GM18499 (cell line): ENCODE measurements around the gene EML4.
A peak's percentile ranks its signal among the peaks of the same experiment; 100 is the strongest.

Experiments
- ATAC-seq: cut with Tn5 transposase; IDR thresholded peaks from one replicate; pipeline ENCODE4 v1.9.1; 2021; ENCODE audit warnings: moderate number of reproducible peaks; ENCODE audit not compliant: insufficient read depth, unreplicated experiment

Gene EML4

DNA sequence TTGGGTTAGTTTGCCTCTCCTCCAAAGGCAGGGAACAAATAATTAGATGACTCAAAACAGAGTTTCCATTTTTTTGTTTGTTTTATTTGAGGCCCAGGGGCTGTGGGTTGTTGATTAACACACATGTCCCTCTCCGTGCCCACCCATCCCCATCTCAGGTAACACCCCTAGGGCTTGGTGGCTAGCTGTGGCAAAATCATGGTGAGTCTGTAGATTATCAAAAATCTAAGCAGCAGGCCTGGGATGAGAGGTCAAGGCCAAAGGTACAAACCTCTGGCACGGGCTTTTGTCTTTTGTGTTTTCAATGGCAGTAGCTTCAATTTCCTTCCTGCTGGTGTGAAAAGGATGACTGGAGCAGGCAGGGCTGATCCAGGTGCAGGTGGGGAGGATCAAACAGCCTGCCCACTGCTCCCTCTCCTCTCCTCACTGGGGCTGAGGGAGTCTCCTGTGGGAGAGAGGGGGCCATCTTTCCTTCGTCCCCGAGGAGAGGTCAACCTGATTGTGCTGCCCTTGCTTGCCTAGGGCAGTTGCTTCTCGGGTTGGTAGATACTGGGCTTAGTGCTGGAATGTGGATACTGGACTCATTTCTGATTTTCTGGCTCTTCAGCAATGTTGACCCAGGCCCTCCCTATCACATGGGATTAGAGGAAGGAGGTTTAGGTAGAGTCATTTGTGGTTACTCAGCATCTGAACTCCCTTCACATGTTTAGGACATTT is 31.9 kb upstream of the EML4 start:
- no peak for ATAC-seq

DNA sequence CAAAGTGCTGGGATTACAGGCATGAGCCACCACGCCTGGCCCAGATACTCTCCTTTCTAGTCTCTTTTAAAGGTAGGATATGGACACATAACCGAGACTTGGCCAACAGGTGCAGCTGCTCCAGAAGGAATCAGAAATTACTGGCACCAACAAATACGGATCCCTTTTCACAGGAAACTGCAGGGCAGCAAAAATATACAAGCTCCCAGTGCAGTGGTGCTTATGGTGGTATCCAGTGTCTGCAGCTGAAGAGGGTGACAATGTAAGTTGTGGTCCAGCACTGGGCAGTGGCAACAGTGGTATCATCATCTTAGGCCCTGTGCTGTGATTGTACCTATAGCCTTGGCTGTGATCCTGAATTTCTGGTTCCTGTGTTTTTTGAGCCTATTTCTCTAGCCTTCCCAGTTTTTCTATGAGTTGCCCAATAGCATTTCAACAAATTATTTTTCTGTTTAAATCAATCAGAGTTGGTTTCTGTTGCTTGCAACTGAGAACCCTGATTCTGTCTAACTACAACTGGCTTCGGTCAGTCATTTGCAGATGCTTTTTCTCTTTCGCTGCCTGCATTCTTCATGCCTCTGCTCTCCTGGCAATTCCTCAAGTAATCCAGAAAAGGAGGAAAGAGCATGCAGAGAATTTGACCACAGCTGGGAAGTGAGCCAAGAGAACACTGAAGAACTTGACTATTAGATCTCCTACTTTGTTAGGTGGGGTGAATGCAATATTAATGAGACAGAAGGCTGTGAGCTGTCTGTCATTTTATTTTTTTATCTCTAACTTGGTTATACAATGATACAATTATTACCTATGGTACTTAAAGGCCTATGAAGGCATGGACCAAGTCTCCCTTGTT is 30.8 kb upstream of the EML4 start:
- no peak for ATAC-seq

DNA sequence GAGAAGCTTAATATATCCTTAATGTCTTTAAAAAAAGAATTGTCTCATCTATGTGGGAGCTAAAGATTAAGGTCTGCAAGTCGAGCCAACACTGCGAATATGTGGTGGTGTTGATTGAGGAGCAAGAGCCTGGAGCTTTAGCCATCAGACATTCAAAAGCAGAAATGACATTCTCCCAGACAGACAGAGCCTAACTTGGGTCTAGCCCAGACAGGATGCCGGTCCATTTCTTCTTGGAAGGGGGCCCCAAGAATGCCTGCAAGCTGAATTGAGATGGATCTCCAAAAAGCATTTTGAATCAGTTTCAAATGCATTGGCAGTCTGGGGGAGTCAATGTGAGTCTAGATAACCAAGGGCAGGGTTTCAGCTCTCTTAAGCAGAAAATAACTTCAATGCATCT is 30.1 kb upstream of the EML4 start:
- no peak for ATAC-seq

DNA sequence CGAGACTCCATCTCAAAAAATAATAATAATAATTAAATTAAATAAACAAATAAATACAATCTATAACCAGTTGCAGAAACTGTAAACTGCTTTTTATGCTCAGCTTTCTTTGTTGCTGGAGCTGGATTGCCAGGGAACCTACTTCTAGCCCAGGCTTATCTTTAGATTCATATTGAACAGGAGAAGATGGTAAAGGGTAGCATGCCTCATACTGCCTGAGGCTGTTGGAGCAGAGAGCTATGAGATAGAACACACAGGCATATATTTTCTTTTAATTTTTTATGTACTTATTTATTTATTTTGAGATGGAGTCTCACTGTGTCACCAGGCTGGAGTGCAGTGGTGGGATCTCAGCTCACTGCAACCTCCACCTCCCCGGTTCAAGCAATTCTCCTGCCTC is 28.7 kb upstream of the EML4 start:
- ATAC-seq, result no peak

DNA sequence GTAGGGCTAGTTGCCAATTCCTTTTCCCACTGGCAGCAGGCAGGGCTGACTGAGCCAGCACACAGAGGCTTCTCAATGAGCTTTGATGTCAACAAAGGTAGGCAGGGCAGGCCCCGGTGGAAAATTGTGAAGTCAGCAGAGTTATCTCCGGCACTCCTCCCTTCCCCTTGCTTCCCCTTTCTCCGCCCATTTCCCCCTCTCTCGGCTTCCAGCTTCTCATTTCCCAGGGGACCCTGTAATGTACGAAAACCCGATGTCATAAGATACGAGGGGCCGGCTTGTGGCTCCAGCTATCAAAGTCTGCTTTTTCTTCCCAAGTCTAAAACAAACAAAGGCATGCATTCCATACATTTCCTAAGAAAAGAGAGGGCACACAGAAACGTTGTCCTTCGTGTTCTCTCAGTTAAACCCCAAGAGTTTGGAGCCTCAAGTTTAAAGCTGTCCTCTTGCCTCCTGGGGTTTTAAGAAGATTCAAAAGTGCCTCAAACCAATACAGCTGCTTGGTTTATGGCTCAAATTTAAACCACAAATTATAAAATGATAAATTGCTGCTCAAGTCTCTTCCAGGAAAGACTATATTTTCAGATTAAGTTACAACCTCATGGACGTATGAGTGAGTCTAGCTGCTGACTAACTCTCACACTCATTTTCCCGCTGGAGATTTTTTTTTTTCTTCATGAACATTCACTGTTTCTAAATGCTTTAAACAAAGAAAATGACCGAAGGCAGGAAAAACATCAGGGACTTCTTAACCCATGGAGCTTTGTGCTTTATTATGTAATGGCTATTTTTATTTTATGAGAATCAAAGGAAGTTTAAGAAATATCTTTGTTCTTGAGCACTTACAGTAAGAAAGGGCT is 27.2 kb upstream of the EML4 start:
- no peak for ATAC-seq

DNA sequence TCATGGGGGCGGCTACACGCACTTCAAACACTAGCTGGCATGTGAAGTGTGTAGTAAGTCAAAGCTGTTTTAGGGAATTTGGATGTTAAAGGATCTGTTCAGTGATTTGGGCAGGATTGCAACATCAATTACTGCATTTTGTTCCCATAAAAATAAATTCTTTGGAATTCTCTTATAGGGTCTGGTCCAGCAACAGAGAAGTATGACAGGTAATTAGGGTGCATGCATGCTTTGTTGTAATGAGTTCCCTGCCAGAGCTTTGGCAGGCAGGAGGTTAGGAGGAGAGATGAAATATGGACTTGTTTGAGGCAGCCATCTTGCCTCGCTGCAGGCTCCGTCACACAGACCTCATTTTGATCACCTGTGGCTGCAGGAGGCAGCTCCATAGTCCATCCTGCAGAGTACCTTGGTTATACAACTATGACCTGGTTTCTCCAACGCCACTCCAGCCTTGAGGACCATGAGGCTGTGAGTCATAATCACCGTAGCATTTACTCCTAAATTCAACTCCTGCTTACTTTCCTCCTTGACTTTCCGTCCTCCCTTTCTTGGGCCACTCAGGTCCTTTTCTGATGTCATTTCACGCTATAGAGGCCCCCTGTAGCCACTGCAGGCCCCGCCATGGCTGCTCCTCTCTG is 26.5 kb upstream of the EML4 start:
- no peak for ATAC-seq

DNA sequence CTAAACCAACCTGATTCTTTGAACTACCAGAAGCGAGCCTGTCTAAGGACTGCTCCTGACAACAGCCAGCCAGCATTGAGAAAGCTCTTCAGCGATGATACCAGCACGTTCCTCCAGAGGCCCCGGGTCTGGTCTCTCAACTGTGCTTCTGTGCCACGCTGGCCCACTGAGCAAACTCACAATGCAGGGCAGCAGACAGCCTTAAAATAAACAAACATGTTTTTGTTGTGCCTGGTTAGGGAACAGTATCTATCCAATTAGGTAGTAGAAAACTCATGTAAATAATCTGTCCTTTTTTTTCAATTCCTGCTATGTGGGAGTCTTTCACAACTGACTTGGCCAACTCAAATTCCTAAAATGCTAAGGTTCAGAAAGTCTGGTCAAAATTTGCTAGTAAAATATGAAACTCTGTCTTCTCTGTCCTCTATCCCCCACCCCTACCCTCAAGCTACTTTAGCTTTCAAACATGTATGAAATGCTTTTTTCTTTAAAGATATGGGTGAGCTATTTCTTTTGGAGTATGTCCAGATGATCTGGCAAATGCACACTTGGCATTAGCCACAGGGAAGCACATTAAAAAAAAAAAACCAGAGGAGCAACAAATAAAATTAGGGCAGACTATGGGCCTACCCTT is 21.4 kb upstream of the EML4 start:
- ATAC-seq, result no peak

DNA sequence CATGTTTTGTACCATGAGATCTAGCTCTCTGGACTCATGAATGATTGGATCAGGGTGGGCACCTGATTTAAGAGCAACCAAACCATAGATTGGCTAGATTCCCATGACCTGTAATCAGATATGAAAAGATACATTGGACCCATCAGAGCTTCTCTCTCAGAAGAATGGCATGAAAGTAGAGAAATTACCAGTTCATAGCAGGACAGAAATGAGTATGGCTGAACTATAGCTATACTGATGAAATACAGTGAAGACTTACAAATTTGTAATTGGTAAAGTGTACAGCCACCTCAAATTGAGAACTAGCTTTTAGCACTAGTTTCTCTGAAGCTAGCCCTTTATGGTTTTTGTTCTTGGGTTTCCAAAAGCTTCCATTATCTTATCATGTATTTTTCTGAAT is 19.0 kb upstream of the EML4 start:
- ATAC-seq, result no peak

DNA sequence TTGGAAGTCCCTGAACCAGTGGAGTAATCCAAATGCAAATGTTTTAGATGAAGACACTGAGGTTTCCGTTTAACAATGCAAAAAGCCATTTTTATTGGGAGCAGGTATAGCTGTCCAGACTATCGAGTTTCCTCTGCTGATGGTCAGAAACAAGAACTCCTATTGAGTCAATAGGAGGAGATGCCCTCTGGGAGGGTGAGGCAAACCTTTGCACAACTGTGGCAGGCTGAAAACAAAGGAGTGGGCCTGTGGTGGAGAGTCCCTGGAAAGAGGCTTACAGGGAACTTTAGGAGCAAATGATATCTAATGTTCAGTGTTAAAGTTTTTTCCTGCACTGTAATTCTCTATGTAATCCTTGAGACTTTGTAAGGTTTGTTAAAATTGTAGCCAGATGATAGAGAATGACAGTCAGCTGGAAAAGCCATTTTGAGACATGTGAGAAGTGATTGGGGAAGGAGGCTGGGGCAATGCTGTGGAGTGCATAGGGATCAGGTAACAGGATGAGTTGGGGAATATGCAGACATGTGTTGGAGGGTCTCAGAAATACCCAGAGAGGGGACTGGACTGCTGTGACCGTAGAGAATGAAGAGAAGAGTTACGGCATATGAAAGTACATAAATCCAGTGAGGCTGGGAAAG is 15.1 kb upstream of the EML4 start:
- no peak for ATAC-seq

DNA sequence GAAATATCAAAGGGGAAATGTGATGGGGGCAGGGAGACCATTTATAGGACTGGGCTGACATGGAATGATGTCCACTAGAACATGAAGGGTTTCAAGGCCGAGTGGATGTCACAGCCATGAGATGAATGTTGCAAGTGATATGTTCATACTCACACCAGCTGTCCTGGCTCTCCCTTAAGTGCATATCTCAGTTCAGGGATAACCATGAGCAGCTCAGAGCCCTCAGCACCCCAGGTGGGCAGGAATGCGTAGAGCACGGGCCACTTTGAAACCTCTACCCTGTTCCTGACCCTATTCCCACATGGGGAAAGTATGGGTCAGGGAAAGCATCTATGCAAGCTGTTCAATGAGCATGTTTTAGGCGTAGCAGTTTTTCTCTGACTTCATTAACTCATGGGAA is 12.4 kb upstream of the EML4 start:
- no peak for ATAC-seq

DNA sequence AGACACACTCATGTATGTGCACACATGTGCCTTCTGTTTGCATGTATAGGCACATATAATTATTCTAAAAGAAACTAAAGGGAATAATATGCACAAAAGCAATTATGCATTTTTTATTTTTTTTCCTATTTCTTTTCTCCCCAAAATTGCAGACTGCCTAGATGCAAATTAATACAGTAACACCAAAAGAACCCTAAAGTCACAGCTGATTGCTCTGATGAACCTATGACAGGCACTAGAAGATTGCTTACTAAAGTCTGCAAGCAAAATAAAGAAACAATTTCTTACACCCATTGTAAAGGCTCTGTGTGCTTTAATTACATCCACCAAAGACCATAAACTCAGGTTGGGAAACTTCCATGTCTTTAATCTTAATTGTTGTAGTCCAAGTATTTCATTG is 7.7 kb upstream of the EML4 start:
- no peak for ATAC-seq

DNA sequence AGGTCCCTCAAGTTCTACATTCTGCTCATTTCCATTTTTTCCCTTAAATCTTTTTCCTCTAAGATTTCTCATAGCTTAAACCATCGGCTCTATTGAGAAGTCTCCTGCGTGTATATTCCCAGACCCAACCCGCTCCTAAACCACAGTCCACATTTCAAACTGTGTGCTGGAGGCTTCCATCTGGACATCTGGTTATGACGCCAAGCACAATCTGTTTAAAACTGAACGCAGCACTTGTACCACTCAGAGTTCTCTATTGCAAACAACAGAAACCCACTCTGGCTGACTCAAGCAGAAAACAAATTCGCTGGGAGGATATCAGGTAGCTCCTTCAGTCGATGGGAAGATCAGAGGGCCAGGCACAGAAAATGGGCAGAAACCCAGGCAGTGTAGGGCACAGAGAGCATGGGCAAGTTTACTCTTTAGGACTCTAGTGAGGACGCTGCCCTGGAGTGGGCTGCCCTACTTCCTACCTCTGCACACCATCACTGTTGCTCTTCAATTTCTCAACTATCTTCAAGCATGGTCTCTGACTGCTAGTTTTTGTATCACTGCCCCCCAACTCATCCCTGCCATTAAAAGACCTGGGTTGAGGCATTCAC is 5.6 kb upstream of the EML4 start:
- no peak for ATAC-seq

DNA sequence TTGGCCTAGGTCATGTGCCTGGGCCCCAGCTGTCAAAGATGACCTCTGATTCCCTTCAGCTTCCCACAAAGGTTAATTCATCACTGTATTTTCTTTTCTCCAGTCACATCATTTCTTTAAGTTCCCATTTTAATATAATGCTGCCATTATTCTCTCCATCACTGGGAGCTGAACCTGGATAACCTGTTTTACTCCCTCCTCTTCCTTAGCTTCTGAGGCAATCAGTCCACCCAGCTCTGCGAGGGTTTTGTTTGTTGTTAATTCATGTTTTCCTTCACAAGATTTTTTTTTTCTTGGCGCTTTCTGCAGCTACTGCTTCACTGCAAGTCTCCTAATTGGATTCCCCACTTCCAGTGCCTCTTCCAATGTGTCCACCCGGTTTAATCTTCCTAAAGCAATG is 5.1 kb upstream of the EML4 start:
- ATAC-seq, result no peak

DNA sequence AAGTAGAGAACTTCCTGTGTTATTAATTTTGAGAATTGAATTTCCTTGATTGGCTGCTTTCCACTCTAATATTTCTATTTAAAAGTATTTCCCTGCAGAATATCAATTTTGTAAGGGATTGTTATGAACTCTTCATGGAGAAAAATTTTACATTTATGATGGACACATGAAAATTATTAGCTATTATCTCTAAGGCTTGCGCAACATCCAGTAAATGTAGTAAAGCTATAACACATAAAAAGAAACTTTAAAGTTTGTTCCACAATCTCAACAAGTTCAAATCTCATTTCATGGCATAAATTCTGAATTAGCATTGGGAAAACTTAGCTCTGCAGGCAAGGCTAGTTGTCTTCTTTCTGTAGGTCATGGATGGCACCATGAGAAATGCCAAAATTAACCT is 4.2 kb upstream of the EML4 start:
- ATAC-seq, result no peak

DNA sequence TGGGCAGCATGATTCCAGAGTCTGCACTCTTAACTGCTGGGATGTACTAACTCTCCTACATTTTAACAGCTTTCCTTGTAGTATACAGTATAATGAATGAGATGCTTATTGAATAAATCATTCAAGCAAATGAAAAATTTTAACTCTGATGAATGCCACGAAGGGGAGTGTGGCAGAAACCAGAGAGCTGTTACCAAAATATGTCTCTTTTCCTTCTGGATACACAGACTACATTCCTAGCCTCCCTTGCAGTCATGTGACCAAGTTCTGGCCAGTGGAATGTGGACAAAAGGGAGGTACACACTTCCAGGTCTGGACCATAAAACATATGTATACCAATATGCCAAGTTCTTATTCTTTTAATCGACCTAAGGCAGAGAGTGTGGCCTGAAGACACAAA is 1.7 kb upstream of the EML4 start:
- no peak for ATAC-seq

DNA sequence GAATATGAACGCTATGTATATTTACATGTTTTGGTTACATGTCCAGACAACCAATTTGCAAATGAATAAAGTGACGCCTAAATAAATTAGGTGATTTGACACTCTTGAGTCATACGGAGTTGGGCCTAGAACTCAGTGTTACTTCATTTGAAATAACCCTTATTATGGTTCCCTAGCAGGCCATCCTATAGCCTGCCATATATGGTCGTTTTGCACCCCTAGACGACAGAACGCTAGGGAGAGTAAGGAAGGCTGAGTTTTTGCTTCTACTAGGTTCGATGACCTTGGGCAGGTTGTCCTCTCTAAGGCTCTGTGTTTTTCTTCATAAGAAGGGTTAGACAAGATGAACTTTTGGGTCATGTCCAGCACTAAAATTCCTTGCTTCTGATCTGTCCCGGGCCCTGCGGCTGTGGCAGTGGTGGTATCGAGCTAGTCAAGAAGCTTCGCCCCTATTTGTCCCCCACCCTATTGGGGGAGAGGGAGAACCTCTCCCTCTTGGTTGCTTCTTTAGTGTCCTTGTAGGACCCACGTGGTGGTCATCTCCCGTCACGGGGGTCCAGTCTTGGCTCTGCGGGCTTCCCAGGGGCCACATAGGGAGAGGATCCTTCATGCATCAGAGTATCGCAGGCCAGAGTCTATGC is 574 bp upstream of the EML4 start:
- ATAC-seq, result peak; percentile 1

DNA sequence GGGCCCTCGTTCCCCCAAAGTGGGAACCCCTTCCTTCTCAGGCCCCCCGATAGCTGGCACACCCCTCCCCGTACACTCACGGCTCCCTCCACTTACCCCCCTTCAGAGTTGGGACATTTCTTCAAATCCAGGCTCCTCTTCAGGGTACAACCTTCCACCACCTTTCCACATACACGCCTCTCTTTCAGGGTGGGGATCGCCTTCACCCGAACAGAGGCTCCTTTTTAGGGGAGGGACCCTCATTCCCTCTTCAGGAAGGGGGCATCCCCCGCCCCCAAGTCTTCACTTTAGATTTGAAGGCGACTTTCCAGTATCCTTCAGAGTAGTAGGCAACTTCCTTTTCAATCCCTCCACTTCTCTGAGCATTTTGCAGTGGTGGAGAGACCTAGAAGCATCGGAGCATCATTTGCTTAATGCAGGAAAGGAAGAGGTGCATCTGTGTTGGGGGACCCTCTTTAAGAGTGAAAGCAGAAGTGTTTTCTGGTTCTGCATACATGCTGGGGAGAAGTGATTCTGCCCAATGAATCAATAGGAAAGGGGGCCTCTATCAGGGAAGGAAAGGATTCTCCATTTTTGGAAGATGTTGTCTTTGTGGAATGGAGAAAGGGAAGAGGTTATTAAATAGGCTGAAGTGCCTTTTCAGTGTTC is 845 bp downstream of the EML4 start:
- peak; percentile 26 for ATAC-seq
